SH-SY5Y (cell line): ENCODE measurements around the gene FCGBP.

Experiments
- GATA2 ChIP-seq: IDR thresholded peaks from 2 replicates; pipeline ENCODE4 v1.6.1; 2011; ENCODE audit warnings: mild to moderate bottlenecking, low read depth, low read length
- GATA3 ChIP-seq: IDR thresholded peaks from 2 replicates; pipeline ENCODE4 v1.6.1; 2011; ENCODE audit warnings: low read depth, mild to moderate bottlenecking, low read length, moderate library complexity

DNA sequence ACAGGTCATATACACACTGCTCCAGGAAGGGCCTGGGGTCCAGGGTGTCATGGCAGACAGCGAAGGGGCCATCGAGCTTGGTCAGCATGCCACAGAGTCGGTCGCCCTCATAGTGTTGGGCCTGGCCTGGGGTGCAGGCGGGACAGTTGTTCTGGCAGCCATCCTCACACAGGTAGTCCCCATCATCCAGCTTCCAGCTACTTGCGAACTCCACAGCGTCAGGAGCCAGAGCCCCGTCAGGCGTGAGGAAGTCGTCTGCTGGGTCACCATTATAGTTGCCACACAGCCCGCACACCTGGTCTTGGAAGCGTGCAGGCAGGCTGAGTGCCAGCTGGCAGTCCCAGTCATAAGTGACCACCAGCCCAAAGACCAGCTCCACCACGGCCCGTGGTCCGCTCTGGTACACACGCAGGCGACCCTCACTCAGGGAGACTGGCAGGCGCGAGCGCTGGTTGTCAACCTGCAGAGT, 16.2 kb downstream of the FCGBP start:
- TF ChIP-seq GATA2 (no peak), GATA3 (no peak)
